ENCODE data around the gene SERTAD4. TPM values are rescaled to one million over a fixed set of nuclear protein-coding genes. Genes with fewer than 3 reads are reported as not detected.

The SERTAD4 gene
- total RNA-seq (2022; extraction: Qiagen RNA extraction; ENCODE audit: low read depth): 0.59 to 2.1 TPM (median 0.84 TPM) in 5 replicates

GRCh38 chr1:210232511-210233215 is at the start of gene SERTAD4:
Gene SERTAD4 (plus strand): TSS chr1:210232796. CDS start chr1:210237961, 5,165 bp downstream.

Other genes starting within 250 kb of the SERTAD4 start
- gene HHAT, start 96.1 kb downstream of the SERTAD4 start, total RNA-seq (2022; extraction: Qiagen RNA extraction; ENCODE audit: low read depth): 1.6 to 2.3 TPM (median 1.7 TPM) in 5 replicates

Data from A549 treated with ZK216348 at 1 μM for 4 hours (cell line).